Right lobe of liver (tissue), 4 donors: Measurements from ENCODE around the gene LAMC1.

Experiments
- POLR2A ChIP-seq: fragments of 450-650 bp; IDR thresholded peaks from one replicate; pipeline ENCODE4 v1.6.1; 2017; ENCODE audit warnings: antibody characterized with exemption, mild to moderate bottlenecking
- TF ChIP-seq, protein P1 (sequence below), 4 donors: fragments of 200-600 bp in 3 of 4; fragments of 450-650 bp in 1 of 4; IDR thresholded peaks; one replicate each; pipeline versions ENCODE4 v1.5.1 to v1.8.0; 2016 to 2022; ENCODE audit warnings: antibody characterized with exemption in 4 of 4, mild to moderate bottlenecking in 2 of 4
- donor health status: DM: no; HTN: no; CAD: no.
- donor health status: DM: no; HTN: no; CAD: no.
- donor health status: DM: no; HTN: yes; CAD: no.

DNA sequence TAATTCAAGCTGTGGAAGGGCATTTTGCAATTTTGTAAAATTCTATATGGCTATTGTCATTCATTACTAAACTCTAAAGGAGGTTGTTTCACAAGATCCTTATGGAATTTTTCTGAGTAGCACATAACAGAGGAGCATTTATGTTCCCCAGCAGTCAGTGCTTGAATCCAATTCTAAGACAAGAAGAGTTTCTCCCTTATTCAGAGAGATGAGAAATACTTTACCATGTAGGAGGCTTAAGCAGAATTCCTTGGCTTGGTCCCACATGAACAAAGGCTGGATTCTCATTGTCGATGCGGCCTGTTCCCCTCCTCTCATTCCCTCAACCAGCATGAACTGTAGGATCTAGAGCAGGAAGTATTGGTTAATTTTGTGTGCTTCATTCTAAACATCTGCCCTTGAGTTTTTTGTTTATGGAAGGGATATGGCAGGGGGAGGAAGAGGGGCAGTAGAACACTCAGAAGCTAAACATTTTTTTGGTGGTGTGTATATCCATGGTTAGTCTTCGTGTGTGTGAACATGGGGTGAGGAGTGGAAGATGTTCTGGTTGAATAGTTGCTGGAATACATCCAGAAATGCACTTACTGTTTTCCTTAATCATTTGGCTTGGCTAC is 74.3 kb downstream of the LAMC1 start:
- TF ChIP-seq, protein P1, sequence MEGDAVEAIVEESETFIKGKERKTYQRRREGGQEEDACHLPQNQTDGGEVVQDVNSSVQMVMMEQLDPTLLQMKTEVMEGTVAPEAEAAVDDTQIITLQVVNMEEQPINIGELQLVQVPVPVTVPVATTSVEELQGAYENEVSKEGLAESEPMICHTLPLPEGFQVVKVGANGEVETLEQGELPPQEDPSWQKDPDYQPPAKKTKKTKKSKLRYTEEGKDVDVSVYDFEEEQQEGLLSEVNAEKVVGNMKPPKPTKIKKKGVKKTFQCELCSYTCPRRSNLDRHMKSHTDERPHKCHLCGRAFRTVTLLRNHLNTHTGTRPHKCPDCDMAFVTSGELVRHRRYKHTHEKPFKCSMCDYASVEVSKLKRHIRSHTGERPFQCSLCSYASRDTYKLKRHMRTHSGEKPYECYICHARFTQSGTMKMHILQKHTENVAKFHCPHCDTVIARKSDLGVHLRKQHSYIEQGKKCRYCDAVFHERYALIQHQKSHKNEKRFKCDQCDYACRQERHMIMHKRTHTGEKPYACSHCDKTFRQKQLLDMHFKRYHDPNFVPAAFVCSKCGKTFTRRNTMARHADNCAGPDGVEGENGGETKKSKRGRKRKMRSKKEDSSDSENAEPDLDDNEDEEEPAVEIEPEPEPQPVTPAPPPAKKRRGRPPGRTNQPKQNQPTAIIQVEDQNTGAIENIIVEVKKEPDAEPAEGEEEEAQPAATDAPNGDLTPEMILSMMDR (IDR thresholded peaks at IDR 0.05), result no peak
- no peak for TF ChIP-seq POLR2A
